Hepatocyte (in vitro differentiated cells): Measurements from ENCODE around the gene PRRC2A. TPM values are rescaled to one million over a fixed set of nuclear protein-coding genes. Genes with fewer than 3 reads are reported as not detected.

Experiments used
- DNase-seq: peaks from one replicate; pipeline ENCODE4 v3.0.0-alpha.2; 2016; ENCODE audit warnings: low spot score
- H2AFZ ChIP-seq: fragments of 200-600 bp; sonication (generic); 2 replicates; pipeline ENCODE4 v1.6.0; 2016; ENCODE audit warnings: antibody characterized with exemption, mild to moderate bottlenecking
- H3K27ac ChIP-seq: fragments of 200-600 bp; sonication (generic); 2 replicates; pipeline ENCODE4 v1.5.1; 2016; ENCODE audit warnings: mild to moderate bottlenecking
- H3K27me3 ChIP-seq: fragments of 200-600 bp; sonication (generic); 2 replicates; pipeline ENCODE4 v1.6.1; 2016
- H3K36me3 ChIP-seq: fragments of 200-600 bp; sonication (generic); replicated peaks from 2 replicates; pipeline ENCODE4 v1.5.1; 2016; ENCODE audit warnings: low read depth; ENCODE audit not compliant: insufficient read depth
- H3K4me1 ChIP-seq: fragments of 200-600 bp; sonication (generic); 2 replicates; pipeline ENCODE4 v1.5.1; 2016; ENCODE audit warnings: mild to moderate bottlenecking, moderate library complexity; ENCODE audit not compliant: insufficient read depth
- H3K4me2 ChIP-seq: fragments of 200-600 bp; sonication (generic); 2 replicates; pipeline ENCODE4 v1.6.0; 2016
- H3K4me3 ChIP-seq: fragments of 200-600 bp; sonication (generic); 2 replicates; pipeline ENCODE4 v1.5.1; 2016; ENCODE audit warnings: mild to moderate bottlenecking
- H3K79me2 ChIP-seq: fragments of 200-600 bp; sonication (generic); 2 replicates; pipeline ENCODE4 v1.6.0; 2017; ENCODE audit warnings: mild to moderate bottlenecking
- H3K9me2 ChIP-seq: fragments of 200-600 bp; sonication (generic); replicated peaks from 2 replicates; pipeline ENCODE4 v1.6.0; 2017; ENCODE audit warnings: mild to moderate bottlenecking; ENCODE audit not compliant: insufficient read depth
- H3K9me3 ChIP-seq: fragments of 200-600 bp; sonication (generic); 2 replicates; pipeline ENCODE4 v1.5.1; 2016; ENCODE audit warnings: low read depth, mild to moderate bottlenecking
- H4K20me1 ChIP-seq: fragments of 200-600 bp; sonication (generic); 2 replicates; pipeline ENCODE4 v1.6.0; 2016; ENCODE audit warnings: mild to moderate bottlenecking; ENCODE audit not compliant: insufficient read depth, poor library complexity, severe bottlenecking
- CTCF ChIP-seq: fragments of 200-600 bp; sonication (generic); IDR thresholded peaks from 2 replicates; pipeline ENCODE4 v1.5.1; 2016; ENCODE audit warnings: antibody characterized with exemption, mild to moderate bottlenecking; ENCODE audit not compliant: poor library complexity
- EZH2 ChIP-seq: fragments of 200-600 bp; sonication (generic); IDR thresholded peaks from 2 replicates; pipeline ENCODE4 v1.6.1; 2016; ENCODE audit warnings: antibody characterized with exemption, mild to moderate bottlenecking, borderline replicate concordance
- EZH2phosphoT487 ChIP-seq: fragments of 200-600 bp; sonication (generic); IDR thresholded peaks from one replicate; pipeline ENCODE4 v1.6.1; 2018; ENCODE audit warnings: antibody characterized with exemption, mild to moderate bottlenecking, low read depth, moderate library complexity; ENCODE audit not compliant: unreplicated experiment, severe bottlenecking
- WGBS: methylation state at CpG from one replicate; pipeline ENCODE4 v1.1.6; 2016; ENCODE audit warnings: low lambda C conversion rate; ENCODE audit errors: missing lambda C conversion rate; 5-methylcytosine and 5-hydroxymethylcytosine counted together
- polyA plus RNA-seq: library from polyadenylated mRNA; unstranded; fragments of >200 nt; fragmentation: Nextera tagmentation; extraction: Ambion mirVana; gene quantifications from 2 replicates; pipeline ENCODE4 v1.2.1, GENCODE V29; 2016
- total RNA-seq: library from RNA; depleted of rRNA; stranded (reverse); fragments of >200 nt; gene quantifications from 2 replicates; pipeline ENCODE4 v1.2.3, GENCODE V29; 2014

Gene PRRC2A
- total and polyA plus RNA-seq, 2 experiments from 2014 or later, result 47.5 to 50.2 TPM

DNA sequence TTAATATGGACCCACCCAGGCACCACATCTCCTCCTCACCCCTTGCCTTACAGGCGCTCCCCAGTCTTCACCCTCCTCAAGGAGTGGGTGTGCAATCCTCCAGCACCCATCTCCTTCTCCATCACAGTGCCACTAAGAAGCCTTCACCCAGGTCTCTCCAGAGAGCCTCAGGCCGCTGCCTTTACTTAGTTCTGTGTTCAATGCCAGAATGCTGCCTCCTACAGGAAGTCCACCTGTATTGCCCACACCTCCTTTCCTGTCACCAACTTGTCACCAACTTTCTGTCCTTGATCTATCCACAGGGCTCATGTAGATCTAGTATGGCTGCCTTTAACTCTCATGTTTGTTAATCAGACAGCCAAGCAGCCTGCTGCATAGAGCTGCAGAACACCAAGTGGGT lies 35.0 kb upstream of the PRRC2A start:
- H3K27me3 ChIP-seq, result no peaks in the 10 kb centered on the region
- no peak for DNase-seq
- H3K79me2 ChIP-seq, result no peaks in the 10 kb centered on the region
- 65% methylated on average over 2 of the region's 2 CpGs for WGBS
- no peak overlapping the region for H3K27ac ChIP-seq
- no peaks in the 10 kb centered on the region for H3K9me3 ChIP-seq
- no peaks in the 10 kb centered on the region for H3K9me2 ChIP-seq
- TF ChIP-seq EZH2, result no peak
- TF ChIP-seq EZH2phosphoT487, result no peak
- TF ChIP-seq CTCF, result no peak
- H3K4me2 ChIP-seq, result no peak overlapping the region
- H3K4me3 ChIP-seq, result no peak overlapping the region
- H3K36me3 ChIP-seq, result no peaks in the 10 kb centered on the region
- H3K4me1 ChIP-seq, result peaks cover 2% of the 10 kb centered on the region
- no peak overlapping the region for H2AFZ ChIP-seq
- H4K20me1 ChIP-seq, result no peaks in the 10 kb centered on the region

- Histone ChIP-seq H3K27ac (no peak within 1 kb of the TSS), H3K4me1 (no peaks in the 10 kb centered on the region), H3K9me2 (no peaks in the 10 kb centered on the region), H3K27me3 (no peaks in the 10 kb centered on the region), H3K79me2 (no peaks in the 10 kb centered on the region), H3K4me3 (no peak within 1 kb of the TSS), H4K20me1 (no peaks in the 10 kb centered on the region), H2AFZ (no peak within 1 kb of the TSS), H3K9me3 (no peaks in the 10 kb centered on the region), H3K36me3 (no peaks in the 10 kb centered on the region), H3K4me2 (no peak within 1 kb of the TSS)
- no peak for TF ChIP-seq CTCF
- TF ChIP-seq EZH2, result no peak
- TF ChIP-seq EZH2phosphoT487, result no peak
- DNase-seq, result no peak
- WGBS, result 100% methylated on average over 1 of the region's 1 CpG
Measured at GRCh38 chr6:31586008-31586407, 34.5 kb upstream of the PRRC2A start, which contains the start of gene LST1. Gene LST1 (plus strand): TSS chr6:31586277. CDS start chr6:31587300, 1,023 bp downstream.

DNA sequence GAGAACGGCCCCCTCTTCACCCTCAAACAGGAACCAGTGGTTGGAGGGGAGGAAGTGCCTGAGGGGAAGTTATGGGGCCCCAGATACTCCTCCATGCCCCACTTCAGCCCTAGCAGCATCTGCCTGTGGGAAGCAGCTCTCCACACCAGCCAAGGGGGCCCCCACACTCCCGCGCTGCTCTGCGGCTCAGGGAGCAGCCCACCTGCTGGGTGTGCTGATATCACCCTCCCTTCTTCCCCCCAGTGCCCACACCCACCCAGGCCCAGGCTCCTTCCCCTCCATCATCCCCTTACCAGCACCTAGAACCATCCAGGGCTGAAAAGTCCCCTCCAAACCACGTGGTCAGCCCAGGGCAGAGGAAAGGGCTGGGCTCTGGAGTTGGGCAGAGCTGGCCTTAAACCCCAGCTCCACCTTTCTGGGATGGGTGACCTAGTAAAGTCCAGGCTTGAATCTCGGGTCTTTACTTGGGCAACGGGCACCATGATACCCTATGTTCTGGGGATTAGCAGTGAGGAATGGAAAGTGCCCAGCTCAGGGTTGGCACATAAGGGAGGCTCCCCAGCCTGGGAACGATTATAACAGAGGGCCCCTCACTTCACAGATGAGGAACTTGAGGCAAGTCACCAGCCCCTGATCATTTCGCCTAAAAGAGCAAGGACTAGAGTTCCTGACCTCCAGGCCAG lies 33.8 kb upstream of the PRRC2A start:
- Histone ChIP-seq H3K4me2 (no peak overlapping the region), H2AFZ (no peak overlapping the region), H3K4me3 (no peak overlapping the region), H3K79me2 (no peaks in the 10 kb centered on the region), H3K9me2 (no peaks in the 10 kb centered on the region), H4K20me1 (no peaks in the 10 kb centered on the region), H3K9me3 (no peaks in the 10 kb centered on the region), H3K36me3 (no peaks in the 10 kb centered on the region), H3K27me3 (no peaks in the 10 kb centered on the region), H3K4me1 (no peaks in the 10 kb centered on the region), H3K27ac (no peak overlapping the region)
- WGBS, result 83% methylated on average over 7 of the region's 9 CpGs
- TF ChIP-seq EZH2 (no peak), CTCF (no peak), EZH2phosphoT487 (no peak)
- no peak for DNase-seq
